A673 (cell line): ENCODE measurements around the gene SLC39A6.

Experiments
- EZH2 ChIP-seq: fragments of 200-600 bp; sonication (generic); IDR thresholded peaks from 2 replicates; pipeline ENCODE4 v1.6.1; 2017; ENCODE audit warnings: borderline replicate concordance, low read depth, mild to moderate bottlenecking, mixed read lengths, antibody characterized with exemption, low read length; ENCODE audit not compliant: poor library complexity, severe bottlenecking
- TF ChIP-seq, protein P1 (sequence below): fragments of 300-800, 200-600 bp; sonication (generic); conservative IDR thresholded peaks from 2 replicates; pipeline ENCODE4 v1.5.1; 2017; ENCODE audit warnings: low read depth, mild to moderate bottlenecking, antibody characterized with exemption, low read length, moderate library complexity, mixed read lengths

DNA sequence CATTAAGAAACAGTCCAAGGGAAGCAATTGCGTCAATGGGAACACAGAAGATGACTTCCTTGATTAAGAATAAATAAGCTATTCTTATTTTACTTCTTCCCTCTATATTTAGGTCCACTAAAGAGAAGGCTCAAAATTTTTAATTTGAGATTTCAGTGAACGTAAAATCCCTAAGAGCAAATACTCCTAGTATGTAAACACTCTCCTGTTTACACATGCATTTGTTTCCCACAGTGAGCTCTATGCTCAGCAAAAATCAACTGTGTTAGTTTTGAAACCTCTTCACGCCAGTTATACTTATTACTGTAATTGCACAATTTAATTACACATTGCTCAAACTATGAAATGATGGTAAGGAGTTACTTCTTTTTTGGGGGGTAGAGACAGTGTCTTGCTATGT is 8.8 kb downstream of the SLC39A6 start:
- TF ChIP-seq, protein P1, sequence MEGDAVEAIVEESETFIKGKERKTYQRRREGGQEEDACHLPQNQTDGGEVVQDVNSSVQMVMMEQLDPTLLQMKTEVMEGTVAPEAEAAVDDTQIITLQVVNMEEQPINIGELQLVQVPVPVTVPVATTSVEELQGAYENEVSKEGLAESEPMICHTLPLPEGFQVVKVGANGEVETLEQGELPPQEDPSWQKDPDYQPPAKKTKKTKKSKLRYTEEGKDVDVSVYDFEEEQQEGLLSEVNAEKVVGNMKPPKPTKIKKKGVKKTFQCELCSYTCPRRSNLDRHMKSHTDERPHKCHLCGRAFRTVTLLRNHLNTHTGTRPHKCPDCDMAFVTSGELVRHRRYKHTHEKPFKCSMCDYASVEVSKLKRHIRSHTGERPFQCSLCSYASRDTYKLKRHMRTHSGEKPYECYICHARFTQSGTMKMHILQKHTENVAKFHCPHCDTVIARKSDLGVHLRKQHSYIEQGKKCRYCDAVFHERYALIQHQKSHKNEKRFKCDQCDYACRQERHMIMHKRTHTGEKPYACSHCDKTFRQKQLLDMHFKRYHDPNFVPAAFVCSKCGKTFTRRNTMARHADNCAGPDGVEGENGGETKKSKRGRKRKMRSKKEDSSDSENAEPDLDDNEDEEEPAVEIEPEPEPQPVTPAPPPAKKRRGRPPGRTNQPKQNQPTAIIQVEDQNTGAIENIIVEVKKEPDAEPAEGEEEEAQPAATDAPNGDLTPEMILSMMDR: no peak
- no peak for TF ChIP-seq EZH2
